ENCODE results near the gene EXOC6B.

EXOC6B gene

DNA sequence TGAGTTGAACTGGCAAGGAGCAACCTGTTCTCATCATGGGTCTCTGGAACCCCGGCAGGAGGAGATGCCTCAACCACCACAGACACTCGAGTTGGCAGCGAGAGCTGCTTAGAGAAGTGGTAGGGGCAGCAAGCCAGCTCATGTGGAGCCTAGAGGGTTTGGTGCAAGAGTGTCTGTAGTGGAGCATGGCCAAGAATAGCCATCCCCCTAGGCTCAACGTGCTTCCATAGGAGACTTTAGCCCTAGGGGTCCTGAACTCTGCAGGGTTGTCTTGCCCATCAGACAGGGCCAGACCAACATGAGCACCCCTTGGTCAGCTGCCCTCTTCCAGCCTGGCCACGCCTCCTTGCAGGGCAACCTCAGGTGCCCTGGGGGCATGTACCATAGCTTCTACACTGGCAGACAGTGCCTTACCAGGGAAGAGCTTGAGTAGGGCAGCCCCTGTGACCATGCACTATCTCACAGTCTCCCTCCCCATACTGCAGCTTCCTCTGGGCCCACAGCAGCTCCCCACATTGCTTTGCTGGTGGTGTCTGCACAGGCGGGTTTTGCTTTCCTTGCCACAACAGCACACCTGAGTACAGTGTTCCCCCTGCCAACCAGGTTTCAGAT is 187.1 kb downstream of the EXOC6B start:
- TF ChIP-seq ESRRG (CRISPR knock-in tag; IDR thresholded peaks at IDR 0.05) (no peak), TOX (CRISPR knock-in tag; IDR thresholded peaks at IDR 0.05; ENCODE audit: borderline replicate concordance) (no peak), OSR1 (CRISPR knock-in tag; IDR thresholded peaks at IDR 0.05) (no peak), TCF4 (CRISPR knock-in tag; IDR thresholded peaks at IDR 0.05; ENCODE audit: borderline replicate concordance) (no peak), ZNF8 (CRISPR knock-in tag; IDR thresholded peaks at IDR 0.05) (no peak)

GRCh38 chr2:72636210-72636609 is 189.6 kb downstream of the EXOC6B start:
- TF ChIP-seq GLIS3 (CRISPR knock-in tag; IDR thresholded peaks at IDR 0.05) (no peak), CREB5 (CRISPR knock-in tag; IDR thresholded peaks at IDR 0.05; ENCODE audit: low read depth) (no peak), OSR1 (CRISPR knock-in tag; IDR thresholded peaks at IDR 0.05) (no peak), ESRRG (CRISPR knock-in tag; IDR thresholded peaks at IDR 0.05) (no peak), ZNF8 (CRISPR knock-in tag; IDR thresholded peaks at IDR 0.05) (no peak), ISL1 (CRISPR knock-in tag; IDR thresholded peaks at IDR 0.05) (no peak), PPARA (CRISPR knock-in tag; IDR thresholded peaks at IDR 0.05; ENCODE audit: borderline replicate concordance) (no peak), SNAI2 (CRISPR knock-in tag; IDR thresholded peaks at IDR 0.05) (no peak), ARNTL (CRISPR knock-in tag; IDR thresholded peaks at IDR 0.05; ENCODE audit: borderline replicate concordance, low read depth) (no peak), ZC3H10 (CRISPR knock-in tag; IDR thresholded peaks at IDR 0.05) (no peak), BACH2 (CRISPR knock-in tag; IDR thresholded peaks at IDR 0.05; ENCODE audit: borderline replicate concordance) (no peak), CSDC2 (CRISPR knock-in tag; IDR thresholded peaks at IDR 0.05) (no peak)
- TF ChIP-seq, protein P1, sequence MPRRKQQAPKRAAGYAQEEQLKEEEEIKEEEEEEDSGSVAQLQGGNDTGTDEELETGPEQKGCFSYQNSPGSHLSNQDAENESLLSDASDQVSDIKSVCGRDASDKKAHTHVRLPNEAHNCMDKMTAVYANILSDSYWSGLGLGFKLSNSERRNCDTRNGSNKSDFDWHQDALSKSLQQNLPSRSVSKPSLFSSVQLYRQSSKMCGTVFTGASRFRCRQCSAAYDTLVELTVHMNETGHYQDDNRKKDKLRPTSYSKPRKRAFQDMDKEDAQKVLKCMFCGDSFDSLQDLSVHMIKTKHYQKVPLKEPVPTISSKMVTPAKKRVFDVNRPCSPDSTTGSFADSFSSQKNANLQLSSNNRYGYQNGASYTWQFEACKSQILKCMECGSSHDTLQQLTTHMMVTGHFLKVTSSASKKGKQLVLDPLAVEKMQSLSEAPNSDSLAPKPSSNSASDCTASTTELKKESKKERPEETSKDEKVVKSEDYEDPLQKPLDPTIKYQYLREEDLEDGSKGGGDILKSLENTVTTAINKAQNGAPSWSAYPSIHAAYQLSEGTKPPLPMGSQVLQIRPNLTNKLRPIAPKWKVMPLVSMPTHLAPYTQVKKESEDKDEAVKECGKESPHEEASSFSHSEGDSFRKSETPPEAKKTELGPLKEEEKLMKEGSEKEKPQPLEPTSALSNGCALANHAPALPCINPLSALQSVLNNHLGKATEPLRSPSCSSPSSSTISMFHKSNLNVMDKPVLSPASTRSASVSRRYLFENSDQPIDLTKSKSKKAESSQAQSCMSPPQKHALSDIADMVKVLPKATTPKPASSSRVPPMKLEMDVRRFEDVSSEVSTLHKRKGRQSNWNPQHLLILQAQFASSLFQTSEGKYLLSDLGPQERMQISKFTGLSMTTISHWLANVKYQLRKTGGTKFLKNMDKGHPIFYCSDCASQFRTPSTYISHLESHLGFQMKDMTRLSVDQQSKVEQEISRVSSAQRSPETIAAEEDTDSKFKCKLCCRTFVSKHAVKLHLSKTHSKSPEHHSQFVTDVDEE (CRISPR knock-in tag; IDR thresholded peaks at IDR 0.05), result no peak
- no peak for ATAC-seq

More for the DNA sequence above, 187.1 kb downstream of the EXOC6B start:
- no peak for ATAC-seq

DNA sequence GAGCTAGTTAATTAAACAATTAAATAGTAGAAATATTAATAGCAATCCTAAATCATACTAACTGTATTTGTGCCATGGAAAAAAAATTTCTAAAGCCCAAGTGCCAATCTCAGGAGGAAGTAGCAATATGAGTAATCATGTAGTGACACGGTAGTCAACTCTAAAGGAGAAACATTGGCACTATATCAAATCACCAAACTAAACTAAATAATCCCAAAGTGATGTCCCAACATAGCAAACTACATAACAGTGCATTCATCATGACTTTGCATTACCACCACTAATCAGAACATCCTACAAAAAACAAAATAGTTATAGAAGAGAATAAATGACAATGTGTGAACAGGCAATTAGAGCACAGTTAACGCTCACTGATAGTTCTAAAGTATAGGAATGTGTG is 195.1 kb downstream of the EXOC6B start:
- TF ChIP-seq ISL1 (CRISPR knock-in tag; IDR thresholded peaks at IDR 0.05), result no peak
- TF ChIP-seq ZFP3 (CRISPR knock-in tag; IDR thresholded peaks at IDR 0.05), result no peak
- no peak for TF ChIP-seq ZC3H10 (CRISPR knock-in tag; IDR thresholded peaks at IDR 0.05)
- no peak for TF ChIP-seq ZFP30 (CRISPR knock-in tag; IDR thresholded peaks at IDR 0.05)
- TF ChIP-seq CREB5 (CRISPR knock-in tag; IDR thresholded peaks at IDR 0.05; ENCODE audit: low read depth), result no peak
- TF ChIP-seq, protein P2, sequence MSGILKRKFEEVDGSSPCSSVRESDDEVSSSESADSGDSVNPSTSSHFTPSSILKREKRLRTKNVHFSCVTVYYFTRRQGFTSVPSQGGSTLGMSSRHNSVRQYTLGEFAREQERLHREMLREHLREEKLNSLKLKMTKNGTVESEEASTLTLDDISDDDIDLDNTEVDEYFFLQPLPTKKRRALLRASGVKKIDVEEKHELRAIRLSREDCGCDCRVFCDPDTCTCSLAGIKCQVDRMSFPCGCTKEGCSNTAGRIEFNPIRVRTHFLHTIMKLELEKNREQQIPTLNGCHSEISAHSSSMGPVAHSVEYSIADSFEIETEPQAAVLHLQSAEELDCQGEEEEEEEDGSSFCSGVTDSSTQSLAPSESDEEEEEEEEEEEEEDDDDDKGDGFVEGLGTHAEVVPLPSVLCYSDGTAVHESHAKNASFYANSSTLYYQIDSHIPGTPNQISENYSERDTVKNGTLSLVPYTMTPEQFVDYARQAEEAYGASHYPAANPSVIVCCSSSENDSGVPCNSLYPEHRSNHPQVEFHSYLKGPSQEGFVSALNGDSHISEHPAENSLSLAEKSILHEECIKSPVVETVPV (CRISPR knock-in tag; IDR thresholded peaks at IDR 0.05), result no peak
- TF ChIP-seq, protein P3, sequence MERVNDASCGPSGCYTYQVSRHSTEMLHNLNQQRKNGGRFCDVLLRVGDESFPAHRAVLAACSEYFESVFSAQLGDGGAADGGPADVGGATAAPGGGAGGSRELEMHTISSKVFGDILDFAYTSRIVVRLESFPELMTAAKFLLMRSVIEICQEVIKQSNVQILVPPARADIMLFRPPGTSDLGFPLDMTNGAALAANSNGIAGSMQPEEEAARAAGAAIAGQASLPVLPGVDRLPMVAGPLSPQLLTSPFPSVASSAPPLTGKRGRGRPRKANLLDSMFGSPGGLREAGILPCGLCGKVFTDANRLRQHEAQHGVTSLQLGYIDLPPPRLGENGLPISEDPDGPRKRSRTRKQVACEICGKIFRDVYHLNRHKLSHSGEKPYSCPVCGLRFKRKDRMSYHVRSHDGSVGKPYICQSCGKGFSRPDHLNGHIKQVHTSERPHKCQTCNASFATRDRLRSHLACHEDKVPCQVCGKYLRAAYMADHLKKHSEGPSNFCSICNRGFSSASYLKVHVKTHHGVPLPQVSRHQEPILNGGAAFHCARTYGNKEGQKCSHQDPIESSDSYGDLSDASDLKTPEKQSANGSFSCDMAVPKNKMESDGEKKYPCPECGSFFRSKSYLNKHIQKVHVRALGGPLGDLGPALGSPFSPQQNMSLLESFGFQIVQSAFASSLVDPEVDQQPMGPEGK (CRISPR knock-in tag; IDR thresholded peaks at IDR 0.05; ENCODE audit: borderline replicate concordance), result no peak
- no peak for TF ChIP-seq ZNF70 (CRISPR knock-in tag; IDR thresholded peaks at IDR 0.05)
- no peak for TF ChIP-seq SNAI2 (CRISPR knock-in tag; IDR thresholded peaks at IDR 0.05)
- TF ChIP-seq BACH2 (CRISPR knock-in tag; IDR thresholded peaks at IDR 0.05; ENCODE audit: borderline replicate concordance), result no peak
- TF ChIP-seq GLIS3 (CRISPR knock-in tag; IDR thresholded peaks at IDR 0.05), result no peak
- TF ChIP-seq ESRRG (CRISPR knock-in tag; IDR thresholded peaks at IDR 0.05), result no peak
- TF ChIP-seq PPARA (CRISPR knock-in tag; IDR thresholded peaks at IDR 0.05; ENCODE audit: borderline replicate concordance), result no peak
- no peak for TF ChIP-seq RARB (CRISPR knock-in tag; IDR thresholded peaks at IDR 0.05)
- no peak for TF ChIP-seq TCF4 (CRISPR knock-in tag; IDR thresholded peaks at IDR 0.05; ENCODE audit: borderline replicate concordance)
- no peak for TF ChIP-seq POU6F1 (CRISPR knock-in tag; IDR thresholded peaks at IDR 0.05; ENCODE audit: borderline replicate concordance, low read depth)
- no peak for ATAC-seq

All from SK-N-SH treated with all-trans-retinoic acid at 6 μM for 48 hours (cell line).